Measurements from ENCODE around the gene TOP3B. TPM values are rescaled to one million over a fixed set of nuclear protein-coding genes. Genes with fewer than 3 reads are reported as not detected.

TOP3B gene
- total and polyA plus RNA-seq, 2 experiments from 2014 or later, result 35.7 to 77.7 TPM

- Mint-ChIP-seq H3K4me3 (no peak overlapping the region), H3K9me3 (no peaks in the 10 kb centered on the region), H3K36me3 (ENCODE audit: low read depth) (no peaks in the 10 kb centered on the region), H3K4me1 (no peaks in the 10 kb centered on the region), H3K27me3 (ENCODE audit: insufficient read depth, low read depth, poor library complexity) (peaks cover 8% of the 10 kb centered on the region), H3K27ac (no peak overlapping the region)
- no peaks in the 10 kb centered on the region for H3K36me3 ChIP-seq (ENCODE audit: insufficient read depth)
- TF ChIP-seq EZH2phosphoT487 (IDR thresholded peaks at IDR 0.05; ENCODE audit: unreplicated experiment), result no peak
- no peak for TF ChIP-seq ZNF462 (CRISPR knock-in tag; IDR thresholded peaks at IDR 0.05)
- TF ChIP-seq STAT1 (IDR thresholded peaks at IDR 0.05; ENCODE audit: unreplicated experiment), result no peak
- no peak for TF ChIP-seq NANOG (IDR thresholded peaks at IDR 0.05; ENCODE audit: borderline replicate concordance)
- no peak for TF ChIP-seq JUNB (IDR thresholded peaks at IDR 0.05; ENCODE audit: unreplicated experiment)
- TF ChIP-seq EZH2 (IDR thresholded peaks at IDR 0.05; ENCODE audit: low read depth, unreplicated experiment), result no peak
- no peak for TF ChIP-seq CTCF (conservative IDR thresholded peaks at IDR 0.05; ENCODE audit: low read depth in 2 of 2)
- TF ChIP-seq ZNF114 (CRISPR knock-in tag; IDR thresholded peaks at IDR 0.05), result no peak
- no peak for TF ChIP-seq POLR2AphosphoS5 (IDR thresholded peaks at IDR 0.05; ENCODE audit: low read depth)
- no peaks in the 10 kb centered on the region for H3K4me1 ChIP-seq (ENCODE audit: insufficient read depth)
- H3K27me3 ChIP-seq (ENCODE audit: insufficient read depth), result no peaks in the 10 kb centered on the region
- H3K4me3 ChIP-seq, result no peak overlapping the region
- no peak for ATAC-seq
- no peak overlapping the region for H3K27ac ChIP-seq (ENCODE audit: low read depth)
- H3F3A ChIP-seq (replicated peaks; ENCODE audit: low read depth), result no peaks in the 10 kb centered on the region
- no peak overlapping the region for H3K4me2 ChIP-seq
- H2AFZ ChIP-seq, result no peak overlapping the region
- no peaks in the 10 kb centered on the region for H3K79me2 ChIP-seq (replicated peaks; ENCODE audit: insufficient read depth)
- no peak for DNase-seq (ENCODE audit: low spot score)
- no peaks in the 10 kb centered on the region for H4K20me1 ChIP-seq (replicated peaks; ENCODE audit: insufficient read depth)
- no peaks in the 10 kb centered on the region for H3K9me2 ChIP-seq (ENCODE audit: insufficient read depth)
These were observed 74.7 kb downstream of the TOP3B start for GRCh38 chr22:21907638-21908522.

Other genes with a start within 250 kb of the TOP3B start
- gene YPEL1, start 247.0 kb downstream of the TOP3B start, total RNA-seq (2014; rRNA removed; shearing (Covaris generic)), result 5.5 and 6.0 TPM in 2 replicates
- 4.4 and 4.9 TPM in 2 replicates for gene YPEL1, start 247.0 kb downstream of the TOP3B start, polyA plus RNA-seq (2016; fragmentation: Nextera tagmentation; extraction: Ambion mirVana)
- gene MAPK1, start 115.1 kb downstream of the TOP3B start, total RNA-seq (2014; rRNA removed; shearing (Covaris generic)), result 56.0 and 77.5 TPM in 2 replicates
- 16.0 and 17.4 TPM in 2 replicates for gene MAPK1, start 115.1 kb downstream of the TOP3B start, polyA plus RNA-seq (2016; fragmentation: Nextera tagmentation; extraction: Ambion mirVana)
- gene PPM1F, start 29.9 kb downstream of the TOP3B start, total RNA-seq (2014; rRNA removed; shearing (Covaris generic)), result 22.7 and 29.3 TPM in 2 replicates
- 4.4 and 7.1 TPM in 2 replicates for gene PPM1F, start 29.9 kb downstream of the TOP3B start, polyA plus RNA-seq (2016; fragmentation: Nextera tagmentation; extraction: Ambion mirVana)

Measured in GM23338 (cell line).